NCI-H1694 (cell line): ENCODE measurements around the gene IRS2.

ENCODE experiments used
- DNase-seq: peaks from one replicate; lab custom pipeline; 2025; lab: John Stamatoyannopoulos, UW

The IRS2 gene

GRCh38 chr13:109758937-109759480 lies 27.4 kb downstream of the IRS2 start:
- DNase-seq, result no peak

GRCh38 chr13:109756778-109757177 lies 29.6 kb downstream of the IRS2 start:
- DNase-seq, result no peak

GRCh38 chr13:109755997-109756396 lies 30.4 kb downstream of the IRS2 start:
- DNase-seq, result no peak

GRCh38 chr13:109755551-109755950 lies 30.8 kb downstream of the IRS2 start:
- DNase-seq, result no peak

- DNase-seq, result no peak
These were observed 34.9 kb downstream of the IRS2 start for GRCh38 chr13:109751477-109751876.

- no peak for DNase-seq
These were observed 36.1 kb downstream of the IRS2 start for GRCh38 chr13:109750221-109750775.

GRCh38 chr13:109749365-109749764 lies 37.0 kb downstream of the IRS2 start:
- no peak for DNase-seq

GRCh38 chr13:109748677-109749076 lies 37.7 kb downstream of the IRS2 start:
- DNase-seq, result no peak

- DNase-seq, result no peak
These were observed 38.9 kb downstream of the IRS2 start for GRCh38 chr13:109747524-109747923.

GRCh38 chr13:109746364-109746763 lies 40.0 kb downstream of the IRS2 start:
- DNase-seq, result no peak

- DNase-seq, result no peak
These were observed 40.7 kb downstream of the IRS2 start for GRCh38 chr13:109745702-109746101.

- DNase-seq, result no peak
These were observed 41.3 kb downstream of the IRS2 start for GRCh38 chr13:109745060-109745459.

GRCh38 chr13:109744512-109745051 lies 41.8 kb downstream of the IRS2 start:
- DNase-seq, result no peak

GRCh38 chr13:109743706-109744453 lies 42.5 kb downstream of the IRS2 start:
- DNase-seq, result peak; percentile 65

- no peak for DNase-seq
These were observed 44.4 kb downstream of the IRS2 start for GRCh38 chr13:109741966-109742365.

- no peak for DNase-seq
These were observed 45.7 kb downstream of the IRS2 start for GRCh38 chr13:109740721-109741120.

- DNase-seq, result no peak
These were observed 46.3 kb downstream of the IRS2 start for GRCh38 chr13:109740121-109740520.

- no peak for DNase-seq
These were observed 48.1 kb downstream of the IRS2 start for GRCh38 chr13:109738298-109738746.

- no peak for DNase-seq
These were observed 48.8 kb downstream of the IRS2 start for GRCh38 chr13:109737606-109738005.

GRCh38 chr13:109737046-109737573 lies 49.3 kb downstream of the IRS2 start:
- no peak for DNase-seq

- no peak for DNase-seq
These were observed 50.9 kb downstream of the IRS2 start for GRCh38 chr13:109735436-109735966.

GRCh38 chr13:109734002-109734785 lies 52.2 kb downstream of the IRS2 start:
- no peak for DNase-seq
